Adrenal gland (tissue), 12 donors: Measurements from ENCODE around the gene TUBA1B. TPM values are rescaled to one million over a fixed set of nuclear protein-coding genes. Genes with fewer than 3 reads are reported as not detected.

ENCODE experiments used
- DNase-seq, 7 donors: peaks; one replicate each; pipeline ENCODE4 v3.0.0-alpha.2; 2019 to 2020
- H3K27ac ChIP-seq, 5 donors: fragments of 200-600 bp; sonication (generic) in 4 of 5; 1 replicate in 3 of 5; 2 replicates in 2 of 5; pipeline versions ENCODE4 v1.5.1 to v1.8.0; 2016 to 2020; ENCODE audit warnings: mild to moderate bottlenecking in 1 of 5
- H3K27me3 ChIP-seq: fragments of 200-600 bp; 2 replicates; pipeline ENCODE4 v1.8.0; 2021
- H3K36me3 ChIP-seq, 2 donors: fragments of 200-600 bp; replicated peaks in 1 of 2; 1 replicate in 1 of 2; 2 replicates in 1 of 2; pipeline versions ENCODE4 v1.5.1 to v1.8.0; 2018 to 2022
- H3K4me1 ChIP-seq, 2 donors: fragments of 200-600 bp; replicated peaks in 1 of 2; 1 replicate in 1 of 2; 2 replicates in 1 of 2; pipeline versions ENCODE4 v1.5.1 to v1.8.0; 2018 to 2021
- H3K4me3 ChIP-seq, 4 donors: fragments of 200-600 bp; sonication (generic) in 3 of 4; one replicate each; pipeline ENCODE4 v1.5.1; 2016 to 2018
- H3K9me3 ChIP-seq, 3 donors: fragments of 200-600 bp; sonication (generic) in 1 of 3; replicated peaks in 1 of 3; 1 replicate in 2 of 3; 2 replicates in 1 of 3; pipeline versions ENCODE4 v1.5.1 to v1.8.0; 2016 to 2021
- CTCF ChIP-seq, 6 experiments: fragments of 450-650 bp in 4 of 6; fragments of 200-600 bp in 2 of 6; sonication (generic) in 1 of 6; IDR thresholded peaks; 1 replicate in 5 of 6; 2 replicates in 1 of 6; pipeline versions ENCODE4 v1.5.1 to v1.8.0; 2016 to 2021; ENCODE audit warnings: antibody characterized with exemption in 6 of 6, mild to moderate bottlenecking in 2 of 6, moderate library complexity in 1 of 6
- POLR2A ChIP-seq, 2 donors: fragments of 450-650 bp; IDR thresholded peaks; one replicate each; pipeline ENCODE4 v1.6.1; 2017; ENCODE audit warnings: antibody characterized with exemption in 2 of 2, mild to moderate bottlenecking in 2 of 2, moderate library complexity in 1 of 2
- WGBS, 4 donors: extraction: QIAGEN DNeasy Blood & Tissue Kit in 2 of 4; methylation state at CpG; one replicate each; pipeline versions ENCODE4 v1.1.5 to v1.1.7; 2013 to 2017; 5-methylcytosine and 5-hydroxymethylcytosine counted together
- intact Hi-C, 2 donors: fragments of 100-400 bp; cut with DNase I; formaldehyde crosslinking; loops; one replicate each; pipeline versions ENCODE4 v1.14.1 to v1.15.0; 2022 to 2023
- polyA plus RNA-seq, 3 donors: library from polyadenylated mRNA; stranded (reverse); fragments of 200-250 nt in 2 of 3; fragments of 350-450 nt in 1 of 3; fragmentation: Illumina TruSeq in 1 of 3; extraction: RNeasy Lipid Tissue Mini Kit (QIAGEN cat#74804) in 1 of 3; gene quantifications; one replicate each; pipeline ENCODE4 v1.2.3, GENCODE V29; 2013 to 2014
- total RNA-seq, 9 donors: library from RNA; depleted of rRNA in 4 of 9; stranded (reverse); fragments of >200 nt in 4 of 9; fragments of 120-200 nt in 1 of 9; fragmentation: NEBNext Ultra II Directional in 1 of 9; extraction: Animal tissue kit (Norgen Biotek cat#: 25700) in 1 of 9; gene quantifications; one replicate each; pipeline versions ENCODE4 v1.1.0 to v1.2.4, GENCODE V29; 2013 to 2023
- donor health status: healthy with polysubstance abuse.
- donor health status: Bipolar disorder and iron deficiency.
- donor health status: DM: yes; HTN: yes; CAD: no.
- donor health status: DM: no; HTN: no; CAD: no.
- donor health status: DM: no; HTN: no; CAD: no.
- donor health status: DM: yes; HTN: yes; CAD: no.

The TUBA1B gene
- total and polyA plus RNA-seq, 12 donors = 174 to 830 (median 377) TPM

GRCh38 chr12:49126852-49127763 is 4.1 kb downstream of the TUBA1B start:
- intact Hi-C loops = loop anchor here (10.0 kb wide), 1 partner anchor 62 kb away; the partner anchor contains the start of genes KMT2D (in 2 of the 2) and RHEBL1 (in 2 of the 2)
- WGBS, 4 donors = 84 to 92% (median 90%) methylated on average over 4 of the region's 4 CpGs
- Histone ChIP-seq H3K4me1 (peaks cover 9 to 19% of the 10 kb centered on the region in 2 donors), H3K9me3 (no peaks in the 10 kb centered on the region), H3K27me3 (no peaks in the 10 kb centered on the region), H3K36me3 (peaks cover 0 to 29% of the 10 kb centered on the region in 2 donors), H3K27ac (no peak overlapping the region), H3K4me3 (no peak overlapping the region)
- DNase-seq = no peak
- TF ChIP-seq CTCF (IDR thresholded peaks at IDR 0.05) (no peak), POLR2A (IDR thresholded peaks at IDR 0.05) (peak in 1 of 2 donors; percentile 1)

GRCh38 chr12:49121047-49121696 is 10.0 kb downstream of the TUBA1B start:
- TF ChIP-seq CTCF (IDR thresholded peaks at IDR 0.05) (peak; percentile 35 to 86 (median 72)), POLR2A (IDR thresholded peaks at IDR 0.05) (no peak)
- Histone ChIP-seq H3K36me3 (no peaks in the 10 kb centered on the region), H3K4me1 (peaks cover 0 to 4% of the 10 kb centered on the region in 2 donors), H3K27ac (no peak overlapping the region), H3K9me3 (no peaks in the 10 kb centered on the region), H3K4me3 (no peak overlapping the region), H3K27me3 (no peaks in the 10 kb centered on the region)
- peak; percentile 50 to 84 (median 74) for DNase-seq
- intact Hi-C loops = loop anchor here (5.0 to 10.0 kb wide), 2 partner anchors 34 to 56 kb away; partner anchors contain the start of genes KMT2D (in 2 of the 2) and RHEBL1 (in 2 of the 2)
- WGBS, 4 donors = 16 to 32% (median 26%) methylated on average over 6 of the region's 6 CpGs

GRCh38 chr12:49111206-49111605 is 20.0 kb downstream of the TUBA1B start:
- H3K27ac ChIP-seq = peak overlapping the region; percentile 34 to 97 (median 97)
- H3K9me3 ChIP-seq = no peaks in the 10 kb centered on the region
- WGBS, 4 donors = 38 to 50% (median 45%) methylated on average over 6 of the region's 6 CpGs
- no peak for DNase-seq
- H3K4me3 ChIP-seq = peak overlapping the region in 2 of 4 donors; percentile 73 to 91
- intact Hi-C loops = no loop called here
- no peak for TF ChIP-seq CTCF (IDR thresholded peaks at IDR 0.05)
- no peak for TF ChIP-seq POLR2A (IDR thresholded peaks at IDR 0.05)
- H3K36me3 ChIP-seq = peaks cover 0 to 7% of the 10 kb centered on the region in 2 donors
- peaks cover 25 to 37% of the 10 kb centered on the region in 2 donors for H3K4me1 ChIP-seq
- H3K27me3 ChIP-seq = no peaks in the 10 kb centered on the region
